PFSK-1 (cell line): ENCODE results near the gene TFCP2L1.

Experiments used
- FOXP2 ChIP-seq: optimal IDR thresholded peaks from 2 replicates; pipeline ENCODE3; 2011; ENCODE audit warnings: borderline replicate concordance, control low read depth, inconsistent platforms; ENCODE audit not compliant: insufficient read depth; ENCODE audit errors: extremely low read length, extremely low read depth
- POLR2AphosphoS5 ChIP-seq: IDR thresholded peaks from 2 replicates; pipeline ENCODE4 v1.6.1; 2012; ENCODE audit warnings: low read depth, mild to moderate bottlenecking, control low read depth, low read length, moderate library complexity
- SIN3A ChIP-seq: IDR thresholded peaks from 2 replicates; pipeline ENCODE4 v1.6.1; 2012; ENCODE audit warnings: mild to moderate bottlenecking, low read length, moderate library complexity, borderline replicate concordance; ENCODE audit not compliant: insufficient read depth
- TAF1 ChIP-seq: IDR thresholded peaks from 2 replicates; pipeline ENCODE4 v1.6.1; 2012; ENCODE audit warnings: low read length, control low read depth, borderline replicate concordance; ENCODE audit not compliant: insufficient read depth
- TF ChIP-seq, protein P1 (sequence below), 2 experiments: IDR thresholded peaks; 2 replicates each; pipeline versions ENCODE4 v1.6.1 to v1.8.0; 2011 to 2012; ENCODE audit warnings: low read depth in 2 of 2, low read length in 2 of 2, control low read depth in 1 of 2, inconsistent platforms in 1 of 2, mild to moderate bottlenecking in 1 of 2, moderate library complexity in 1 of 2; ENCODE audit not compliant: insufficient read depth in 1 of 2

TFCP2L1 gene

DNA sequence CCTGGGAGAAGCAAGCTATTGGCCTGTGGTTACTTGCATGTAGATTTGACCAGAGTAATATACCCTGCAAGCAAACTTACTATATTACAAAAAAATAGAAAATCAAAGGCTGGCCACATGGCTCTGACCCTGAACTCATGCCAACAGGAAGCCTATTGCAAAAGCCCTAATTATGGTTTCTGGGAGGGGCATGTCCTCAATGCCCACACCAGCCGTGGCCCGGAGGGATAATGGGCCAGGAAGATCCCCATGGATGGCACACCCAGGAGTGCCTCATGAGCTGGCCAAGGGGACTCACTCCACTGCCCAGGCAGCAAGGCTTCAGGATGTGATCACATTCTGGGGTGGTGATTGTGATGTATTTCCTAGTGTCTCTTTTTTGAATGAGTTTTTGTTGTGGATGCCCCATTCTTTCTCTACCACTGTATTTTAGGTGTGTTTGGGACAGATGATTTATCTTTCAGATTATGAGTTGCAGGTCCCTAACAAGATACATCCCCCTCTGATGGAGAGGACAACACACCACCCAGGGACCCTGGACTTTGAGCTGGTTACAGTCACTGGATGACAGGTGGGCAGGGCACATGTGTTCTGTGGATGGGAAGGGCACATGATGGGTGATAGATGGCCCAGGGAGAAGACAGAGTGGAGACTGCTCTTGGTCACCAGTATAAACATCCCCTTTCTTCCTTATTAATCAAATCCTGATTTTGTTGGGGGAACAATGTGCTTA, 18.7 kb upstream of the TFCP2L1 start:
- TF ChIP-seq POLR2AphosphoS5: no peak
- TF ChIP-seq, protein P1, sequence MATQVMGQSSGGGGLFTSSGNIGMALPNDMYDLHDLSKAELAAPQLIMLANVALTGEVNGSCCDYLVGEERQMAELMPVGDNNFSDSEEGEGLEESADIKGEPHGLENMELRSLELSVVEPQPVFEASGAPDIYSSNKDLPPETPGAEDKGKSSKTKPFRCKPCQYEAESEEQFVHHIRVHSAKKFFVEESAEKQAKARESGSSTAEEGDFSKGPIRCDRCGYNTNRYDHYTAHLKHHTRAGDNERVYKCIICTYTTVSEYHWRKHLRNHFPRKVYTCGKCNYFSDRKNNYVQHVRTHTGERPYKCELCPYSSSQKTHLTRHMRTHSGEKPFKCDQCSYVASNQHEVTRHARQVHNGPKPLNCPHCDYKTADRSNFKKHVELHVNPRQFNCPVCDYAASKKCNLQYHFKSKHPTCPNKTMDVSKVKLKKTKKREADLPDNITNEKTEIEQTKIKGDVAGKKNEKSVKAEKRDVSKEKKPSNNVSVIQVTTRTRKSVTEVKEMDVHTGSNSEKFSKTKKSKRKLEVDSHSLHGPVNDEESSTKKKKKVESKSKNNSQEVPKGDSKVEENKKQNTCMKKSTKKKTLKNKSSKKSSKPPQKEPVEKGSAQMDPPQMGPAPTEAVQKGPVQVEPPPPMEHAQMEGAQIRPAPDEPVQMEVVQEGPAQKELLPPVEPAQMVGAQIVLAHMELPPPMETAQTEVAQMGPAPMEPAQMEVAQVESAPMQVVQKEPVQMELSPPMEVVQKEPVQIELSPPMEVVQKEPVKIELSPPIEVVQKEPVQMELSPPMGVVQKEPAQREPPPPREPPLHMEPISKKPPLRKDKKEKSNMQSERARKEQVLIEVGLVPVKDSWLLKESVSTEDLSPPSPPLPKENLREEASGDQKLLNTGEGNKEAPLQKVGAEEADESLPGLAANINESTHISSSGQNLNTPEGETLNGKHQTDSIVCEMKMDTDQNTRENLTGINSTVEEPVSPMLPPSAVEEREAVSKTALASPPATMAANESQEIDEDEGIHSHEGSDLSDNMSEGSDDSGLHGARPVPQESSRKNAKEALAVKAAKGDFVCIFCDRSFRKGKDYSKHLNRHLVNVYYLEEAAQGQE (IDR thresholded peaks at IDR 0.05; ENCODE audit: insufficient read depth in 1 of 2, low read depth in 2 of 2, low read length in 2 of 2): no peak
- no peak for TF ChIP-seq SIN3A
- no peak for TF ChIP-seq FOXP2
- no peak for TF ChIP-seq TAF1

DNA sequence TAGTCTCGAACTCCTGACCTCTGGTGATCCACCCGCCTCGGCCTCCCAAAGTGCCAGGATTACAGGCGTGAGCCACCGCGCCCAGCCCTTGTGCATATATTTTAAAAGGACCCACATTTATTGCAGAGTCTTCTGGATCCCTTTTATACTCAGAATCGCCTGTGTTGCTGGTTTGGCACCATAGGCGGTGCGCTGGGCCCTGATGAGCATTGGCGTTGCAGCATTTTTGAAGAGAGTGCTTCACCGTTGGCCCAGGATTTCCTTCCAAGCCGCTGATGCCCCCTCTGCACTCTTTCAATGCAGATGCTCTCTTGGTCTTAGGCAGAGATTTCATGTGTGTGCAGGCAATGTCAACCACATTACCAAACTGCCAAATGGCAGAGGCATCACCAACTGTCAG, 13.5 kb upstream of the TFCP2L1 start:
- TF ChIP-seq SIN3A (no peak), POLR2AphosphoS5 (no peak), TAF1 (no peak), FOXP2 (no peak)
- TF ChIP-seq, protein P1 (IDR thresholded peaks at IDR 0.05; ENCODE audit: insufficient read depth in 1 of 2, low read depth in 2 of 2, low read length in 2 of 2): no peak

DNA sequence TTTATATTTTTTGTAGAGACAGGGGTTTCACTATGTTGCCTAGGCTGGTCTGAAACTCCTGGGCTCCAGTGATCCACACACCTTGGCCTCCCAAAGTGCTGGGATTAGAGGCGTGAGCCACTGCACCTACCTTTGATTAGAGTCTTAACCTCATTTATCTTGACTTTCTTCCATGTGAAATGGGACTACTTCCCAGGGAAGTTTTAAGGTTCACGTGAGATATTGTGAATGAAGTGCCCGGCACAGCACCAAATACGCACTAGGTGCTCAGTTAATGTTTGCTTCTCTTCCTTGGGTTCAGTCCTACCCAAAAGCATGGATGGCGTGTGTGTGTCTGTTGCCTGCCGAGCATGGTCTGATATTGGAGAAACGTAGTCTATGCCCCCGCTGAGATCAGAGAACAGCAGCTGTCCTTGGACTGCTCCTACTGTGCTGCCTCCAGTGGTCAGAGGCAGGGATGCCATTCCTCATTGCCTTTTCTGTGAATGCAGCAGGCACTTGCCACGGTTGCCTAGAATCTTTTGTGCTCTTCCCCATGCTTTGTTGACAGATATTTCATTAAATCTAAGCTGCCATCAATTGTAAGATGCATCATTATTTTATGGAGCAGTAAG, 12.3 kb upstream of the TFCP2L1 start:
- TF ChIP-seq, protein P1 (IDR thresholded peaks at IDR 0.05; ENCODE audit: insufficient read depth in 1 of 2, low read depth in 2 of 2, low read length in 2 of 2): no peak
- TF ChIP-seq SIN3A: no peak
- no peak for TF ChIP-seq TAF1
- no peak for TF ChIP-seq POLR2AphosphoS5
- no peak for TF ChIP-seq FOXP2

DNA sequence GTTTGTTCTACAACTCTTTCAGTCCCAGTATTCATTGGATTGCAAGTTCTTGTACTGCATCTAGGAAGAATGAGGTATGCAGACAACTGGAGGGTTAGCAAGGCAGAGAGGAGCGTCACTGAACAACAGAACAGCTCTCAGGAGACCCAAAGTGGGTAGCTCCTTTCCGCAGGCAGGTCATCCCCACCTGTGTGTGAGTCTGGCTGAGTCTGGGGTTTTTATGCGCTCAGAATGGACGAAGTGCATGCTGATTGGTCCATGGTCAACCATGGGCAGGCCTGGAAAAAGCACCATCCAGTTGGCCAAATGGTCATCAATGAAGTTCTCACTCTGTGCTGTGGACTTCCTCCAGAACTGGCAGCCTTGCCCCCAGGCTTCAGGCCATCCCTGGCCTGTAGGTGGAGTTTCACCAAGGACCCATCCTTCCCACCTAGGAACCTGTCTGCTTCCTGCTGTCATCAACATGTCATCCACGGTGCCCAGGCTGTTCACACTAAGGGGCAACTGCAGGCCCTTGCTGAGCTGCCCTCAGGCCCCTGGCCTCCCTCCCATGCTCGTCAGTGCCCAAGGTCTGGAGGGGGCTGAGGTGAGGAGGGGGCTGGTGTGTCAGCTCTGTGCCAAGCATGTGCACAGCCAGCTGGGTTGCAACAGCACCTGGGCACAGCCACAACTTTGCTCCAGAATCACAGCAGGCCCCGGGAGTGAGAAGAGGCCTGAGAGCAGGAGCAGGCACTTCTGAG, 11.1 kb upstream of the TFCP2L1 start:
- TF ChIP-seq SIN3A: no peak
- TF ChIP-seq POLR2AphosphoS5: no peak
- TF ChIP-seq, protein P1 (IDR thresholded peaks at IDR 0.05; ENCODE audit: insufficient read depth in 1 of 2, low read depth in 2 of 2, low read length in 2 of 2): no peak
- no peak for TF ChIP-seq TAF1
- TF ChIP-seq FOXP2: no peak
